ENCODE measurements around the gene EFCAB3.
"Not testable (repeated sequence)": the region's sequence is repeated elsewhere in the genome, so short reads cannot be mapped to it uniquely, and the experiment has no call there.

GRCh38 chr17:62454111-62454510 is 73.8 kb downstream of the EFCAB3 start:
- not testable (repeated sequence) for TF ChIP-seq CTCF (IDR thresholded peaks at IDR 0.05; ENCODE audit: insufficient read depth, low read length); REST (IDR thresholded peaks at IDR 0.05; ENCODE audit: insufficient replicate concordance, low read depth); POLR2AphosphoS5 (IDR thresholded peaks at IDR 0.05; ENCODE audit: low read depth); GABPA (IDR thresholded peaks at IDR 0.05; ENCODE audit: low read depth); SPI1 (IDR thresholded peaks at IDR 0.05; ENCODE audit: borderline replicate concordance, low read depth)
